ENCODE measurements around the gene CYP2A6. TPM values are rescaled to one million over a fixed set of nuclear protein-coding genes. Genes with fewer than 3 reads are reported as not detected.

CYP2A6 gene
- total RNA-seq, 4 donors from 2014 or later = not detected

- H3K4me3 ChIP-seq (ENCODE audit: low read depth, poor library complexity, severe bottlenecking) = peak overlapping the region; percentile 15
- 8 to 10% methylated on average over 28 of the region's 28 CpGs for WGBS, 2 donors
- intact Hi-C loops (cut with DNase I; ENCODE audit: low total_unique reads) = no loop called here
- peak in 1 of 2 donors; percentile 93 for DNase-seq (ENCODE audit: low spot score in 2 of 2)
- TF ChIP-seq CTCF (IDR thresholded peaks at IDR 0.05) (peak in 1 of 3 donors; percentile 15), POLR2A (IDR thresholded peaks at IDR 0.05) (no peak)
Observed at GRCh38 chr19:40797963-40798682, 52.1 kb downstream of the CYP2A6 start.

GRCh38 chr19:40797166-40797962 lies 52.9 kb downstream of the CYP2A6 start:
- no peak for TF ChIP-seq CTCF (IDR thresholded peaks at IDR 0.05)
- no peak for TF ChIP-seq POLR2A (IDR thresholded peaks at IDR 0.05)
- intact Hi-C loops (cut with DNase I; ENCODE audit: low total_unique reads) = no loop called here
- DNase-seq (ENCODE audit: low spot score in 2 of 2) = no peak
- 90 to 96% methylated on average over 14 of the region's 14 CpGs for WGBS, 2 donors
- H3K4me3 ChIP-seq (ENCODE audit: low read depth, poor library complexity, severe bottlenecking) = no peak overlapping the region

Other genes with a start within 250 kb of the CYP2A6 start
- gene LTBP4, start 249.1 kb downstream of the CYP2A6 start, total RNA-seq = 100 to 1,000 TPM; 113 to 181 (median 144) TPM
- 10 to 100 TPM; 11.2 to 45.8 (median 36.0) TPM for gene NUMBL, start 159.8 kb downstream of the CYP2A6 start, total RNA-seq
- gene COQ8B, start 133.6 kb downstream of the CYP2A6 start, total RNA-seq = 10 to 100 TPM; 40.2 to 58.7 (median 44.1) TPM
- gene ITPKC, start 133.3 kb downstream of the CYP2A6 start, total RNA-seq = 100 to 1,000 TPM in 1 of 4 donors, 10 to 100 TPM in 3; 83.1 to 104 (median 93.6) TPM
- gene ACTMAP, start 100.0 kb downstream of the CYP2A6 start, total RNA-seq = 1 to 10 TPM; 4.1 to 8.5 (median 4.6) TPM
- 10 to 100 TPM; 18.0 to 52.4 (median 44.9) TPM for gene SNRPA, start 99.2 kb downstream of the CYP2A6 start, total RNA-seq
- 10 to 100 TPM; 10.4 to 17.0 (median 12.9) TPM for gene MIA, start 74.9 kb downstream of the CYP2A6 start, total RNA-seq
- gene RAB4B, start 72.2 kb downstream of the CYP2A6 start, total RNA-seq = 10 to 100 TPM; 18.7 to 22.8 (median 19.7) TPM
- 10 to 100 TPM; 34.4 to 52.8 (median 45.1) TPM for gene EGLN2, start 51.3 kb downstream of the CYP2A6 start, total RNA-seq
- gene CYP2A7, start 31.8 kb upstream of the CYP2A6 start, total RNA-seq = not detected
- gene CYP2B6, start 140.8 kb upstream of the CYP2A6 start, total RNA-seq = 1 to 10 TPM in 1 of 4 donors, under 1 TPM in 1, not detected in 2; 0.13 to 3.7 TPM
- gene CYP2A13, start 238.0 kb upstream of the CYP2A6 start, total RNA-seq = not detected